ENCODE data around the gene BSDC1.

- no peak for TF ChIP-seq CTCF (IDR thresholded peaks at IDR 0.05)
- no peak for TF ChIP-seq POLR2A (IDR thresholded peaks at IDR 0.05)
Measured at GRCh38 chr1:32329931-32330466, 64.2 kb downstream of the BSDC1 start.
